Astrocyte (in vitro differentiated cells and primary cell): Measurements from ENCODE around the gene ZNF682. TPM values are rescaled to one million over a fixed set of nuclear protein-coding genes. Genes with fewer than 3 reads are reported as not detected.

Experiments
- DNase-seq: peaks from one replicate; pipeline ENCODE4 v3.0.0-alpha.2; 2010; ENCODE audit warnings: low read depth
- FAIRE-seq: peaks from 2 replicates; lab custom pipeline; 2011; peaks lifted over from hg19 to GRCh38; lab: Jason Lieb, UNC
- H2AFZ ChIP-seq: 2 replicates; pipeline ENCODE4 v1.6.0; 2012; ENCODE audit warnings: low read depth, low read length, inconsistent platforms
- H3K27ac ChIP-seq: 2 replicates; pipeline ENCODE4 v1.5.1; 2011; ENCODE audit warnings: low read depth, low read length, inconsistent platforms
- H3K27me3 ChIP-seq: 2 replicates; pipeline ENCODE4 v1.6.0; 2011; ENCODE audit warnings: low read length, inconsistent platforms; ENCODE audit not compliant: insufficient read depth
- H3K36me3 ChIP-seq: 2 replicates; pipeline ENCODE4 v1.5.1; 2011; ENCODE audit warnings: low read length, inconsistent platforms; ENCODE audit not compliant: insufficient read depth
- H3K4me1 ChIP-seq: 2 replicates; pipeline ENCODE4 v1.5.1; 2011; ENCODE audit warnings: low read length, inconsistent platforms; ENCODE audit not compliant: insufficient read depth
- H3K4me2 ChIP-seq: 2 replicates; pipeline ENCODE4 v1.6.0; 2012; ENCODE audit warnings: low read length, inconsistent platforms
- H3K4me3 ChIP-seq: 2 replicates; pipeline ENCODE4 v1.5.1; 2011; ENCODE audit warnings: low read depth, mild to moderate bottlenecking, low read length, inconsistent platforms; ENCODE audit not compliant: insufficient read depth
- H3K79me2 ChIP-seq: 2 replicates; pipeline ENCODE4 v1.6.0; 2012; ENCODE audit warnings: mild to moderate bottlenecking, low read length, inconsistent platforms; ENCODE audit not compliant: insufficient read depth
- H3K9ac ChIP-seq: 2 replicates; pipeline ENCODE4 v1.6.0; 2012; ENCODE audit warnings: mild to moderate bottlenecking, low read length, inconsistent platforms
- H3K9me3 ChIP-seq: 2 replicates; pipeline ENCODE4 v1.5.1; 2012; ENCODE audit warnings: low read depth, mild to moderate bottlenecking, low read length, inconsistent platforms; ENCODE audit not compliant: insufficient read depth
- H4K20me1 ChIP-seq: 2 replicates; pipeline ENCODE4 v1.6.0; 2012; ENCODE audit warnings: low read length, inconsistent platforms; ENCODE audit not compliant: insufficient read depth
- H3K27ac Mint-ChIP-seq: one replicate; pipeline ENCODE4 v1.8.0; 2021; ENCODE audit warnings: mild to moderate bottlenecking, mixed read lengths; ENCODE audit not compliant: unreplicated experiment
- H3K27me3 Mint-ChIP-seq: one replicate; pipeline ENCODE4 v1.8.0; 2021; ENCODE audit warnings: low read depth, mixed read lengths; ENCODE audit not compliant: unreplicated experiment
- H3K36me3 Mint-ChIP-seq: one replicate; pipeline ENCODE4 v1.8.0; 2021; ENCODE audit warnings: low read depth, mixed read lengths; ENCODE audit not compliant: unreplicated experiment
- H3K4me1 Mint-ChIP-seq: one replicate; pipeline ENCODE4 v1.8.0; 2021; ENCODE audit warnings: low read depth, mixed read lengths; ENCODE audit not compliant: unreplicated experiment
- H3K4me3 Mint-ChIP-seq: one replicate; pipeline ENCODE4 v1.8.0; 2021; ENCODE audit warnings: mild to moderate bottlenecking, moderate library complexity, mixed read lengths; ENCODE audit not compliant: unreplicated experiment
- H3K9me3 Mint-ChIP-seq: one replicate; pipeline ENCODE4 v1.8.0; 2021; ENCODE audit warnings: mild to moderate bottlenecking, mixed read lengths; ENCODE audit not compliant: unreplicated experiment
- CTCF ChIP-seq: IDR thresholded peaks from 2 replicates; pipeline ENCODE4 v1.5.1; 2011; ENCODE audit warnings: low read depth, mild to moderate bottlenecking, inconsistent platforms, low read length, moderate library complexity; ENCODE audit not compliant: insufficient read depth
- EZH2 ChIP-seq: IDR thresholded peaks from 2 replicates; pipeline ENCODE4 v1.6.1; 2012; ENCODE audit warnings: mild to moderate bottlenecking, low read length, inconsistent platforms; ENCODE audit not compliant: insufficient read depth
- total RNA-seq: library from RNA; stranded (reverse); gene quantifications from 2 replicates; pipeline ENCODE4 v1.2.1, GENCODE V29; 2021

ZNF682 gene
- total RNA-seq, 1 donor from 2014 or later = 6.2 TPM

GRCh38 chr19:20077791-20078463 lies 38.6 kb upstream of the ZNF682 start, which contains the start of gene ZNF90:
Gene ZNF90 (plus strand): TSS chr19:20078000. CDS start chr19:20078133, 133 bp downstream.
- Mint-ChIP-seq H3K4me1 (peaks cover 2% of the 10 kb centered on the region), H3K4me3 (peak within 1 kb of the TSS; percentile 92), H3K27me3 (no peaks in the 10 kb centered on the region), H3K36me3 (peaks cover 7% of the 10 kb centered on the region), H3K9me3 (peaks cover 7% of the 10 kb centered on the region), H3K27ac (peak within 1 kb of the TSS; percentile 62)
- H3K9ac ChIP-seq = peak within 1 kb of the TSS; percentile 51
- peak within 1 kb of the TSS; percentile 78 for H3K4me3 ChIP-seq
- H3K27me3 ChIP-seq = no peaks in the 10 kb centered on the region
- H2AFZ ChIP-seq = peak within 1 kb of the TSS; percentile 97
- H3K9me3 ChIP-seq = no peaks in the 10 kb centered on the region
- FAIRE-seq (no peak), DNase-seq (peak; percentile 93)
- no peaks in the 10 kb centered on the region for H3K4me1 ChIP-seq
- peak within 1 kb of the TSS; percentile 88 for H3K4me2 ChIP-seq
- H3K36me3 ChIP-seq = no peaks in the 10 kb centered on the region
- no peak for TF ChIP-seq CTCF
- no peak for TF ChIP-seq EZH2
- H4K20me1 ChIP-seq = no peaks in the 10 kb centered on the region
- peaks cover 2% of the 10 kb centered on the region for H3K79me2 ChIP-seq
- no peak within 1 kb of the TSS for H3K27ac ChIP-seq

- no peak overlapping the region for H3K27ac Mint-ChIP-seq
- Histone ChIP-seq H3K9ac (no peak overlapping the region), H3K4me1 (no peaks in the 10 kb centered on the region)
These were observed 33.6 kb upstream of the ZNF682 start for GRCh38 chr19:20072936-20073335.

More at GRCh38 chr19:20072936-20073335, 33.6 kb upstream of the ZNF682 start:
- Mint-ChIP-seq H3K36me3 (no peaks in the 10 kb centered on the region), H3K4me1 (no peaks in the 10 kb centered on the region), H3K4me3 (no peak overlapping the region), H3K9me3 (peaks cover 14% of the 10 kb centered on the region), H3K27me3 (no peaks in the 10 kb centered on the region)
- Histone ChIP-seq H3K9me3 (peaks cover 3% of the 10 kb centered on the region), H2AFZ (no peak overlapping the region), H3K27me3 (no peaks in the 10 kb centered on the region), H3K79me2 (no peaks in the 10 kb centered on the region), H3K4me2 (no peak overlapping the region), H3K4me3 (no peak overlapping the region), H3K36me3 (no peaks in the 10 kb centered on the region), H3K27ac (no peak overlapping the region), H4K20me1 (no peaks in the 10 kb centered on the region)
- TF ChIP-seq EZH2 = no peak
- TF ChIP-seq CTCF = no peak
- no peak for DNase-seq
- FAIRE-seq = no peak
